ENCODE measurements around the gene IL27RA. TPM values are rescaled to one million over a fixed set of nuclear protein-coding genes. Genes with fewer than 3 reads are reported as not detected.

Gene IL27RA
- total and polyA plus RNA-seq, 2 experiments from 2014 or later = 7.7 to 11.4 TPM

- TF ChIP-seq, protein P1, sequence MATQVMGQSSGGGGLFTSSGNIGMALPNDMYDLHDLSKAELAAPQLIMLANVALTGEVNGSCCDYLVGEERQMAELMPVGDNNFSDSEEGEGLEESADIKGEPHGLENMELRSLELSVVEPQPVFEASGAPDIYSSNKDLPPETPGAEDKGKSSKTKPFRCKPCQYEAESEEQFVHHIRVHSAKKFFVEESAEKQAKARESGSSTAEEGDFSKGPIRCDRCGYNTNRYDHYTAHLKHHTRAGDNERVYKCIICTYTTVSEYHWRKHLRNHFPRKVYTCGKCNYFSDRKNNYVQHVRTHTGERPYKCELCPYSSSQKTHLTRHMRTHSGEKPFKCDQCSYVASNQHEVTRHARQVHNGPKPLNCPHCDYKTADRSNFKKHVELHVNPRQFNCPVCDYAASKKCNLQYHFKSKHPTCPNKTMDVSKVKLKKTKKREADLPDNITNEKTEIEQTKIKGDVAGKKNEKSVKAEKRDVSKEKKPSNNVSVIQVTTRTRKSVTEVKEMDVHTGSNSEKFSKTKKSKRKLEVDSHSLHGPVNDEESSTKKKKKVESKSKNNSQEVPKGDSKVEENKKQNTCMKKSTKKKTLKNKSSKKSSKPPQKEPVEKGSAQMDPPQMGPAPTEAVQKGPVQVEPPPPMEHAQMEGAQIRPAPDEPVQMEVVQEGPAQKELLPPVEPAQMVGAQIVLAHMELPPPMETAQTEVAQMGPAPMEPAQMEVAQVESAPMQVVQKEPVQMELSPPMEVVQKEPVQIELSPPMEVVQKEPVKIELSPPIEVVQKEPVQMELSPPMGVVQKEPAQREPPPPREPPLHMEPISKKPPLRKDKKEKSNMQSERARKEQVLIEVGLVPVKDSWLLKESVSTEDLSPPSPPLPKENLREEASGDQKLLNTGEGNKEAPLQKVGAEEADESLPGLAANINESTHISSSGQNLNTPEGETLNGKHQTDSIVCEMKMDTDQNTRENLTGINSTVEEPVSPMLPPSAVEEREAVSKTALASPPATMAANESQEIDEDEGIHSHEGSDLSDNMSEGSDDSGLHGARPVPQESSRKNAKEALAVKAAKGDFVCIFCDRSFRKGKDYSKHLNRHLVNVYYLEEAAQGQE (IDR thresholded peaks at IDR 0.05; ENCODE audit: unreplicated experiment) = no peak
These were observed 71.2 kb downstream of the IL27RA start (continued) for GRCh38 chr19:14102756-14103155.

Other genes starting within 250 kb of the IL27RA start
- 37.9 and 42.3 TPM in 2 replicates for gene ZSWIM4, start 236.3 kb upstream of the IL27RA start, total RNA-seq (2014; rRNA removed; shearing (Covaris generic))
- 5.4 and 6.1 TPM in 2 replicates for gene ZSWIM4, start 236.3 kb upstream of the IL27RA start, polyA plus RNA-seq (2016; fragmentation: Nextera tagmentation; extraction: Ambion mirVana)
- not detected in 2 replicates for gene NANOS3, start 154.6 kb upstream of the IL27RA start, total RNA-seq (2014; rRNA removed; shearing (Covaris generic))
- not detected in 2 replicates for gene NANOS3, start 154.6 kb upstream of the IL27RA start, polyA plus RNA-seq (2016; fragmentation: Nextera tagmentation; extraction: Ambion mirVana)
- 3.7 and 4.0 TPM in 2 replicates for gene BRME1, start 125.6 kb upstream of the IL27RA start, total RNA-seq (2014; rRNA removed; shearing (Covaris generic))
- 3.9 and 4.7 TPM in 2 replicates for gene BRME1, start 125.6 kb upstream of the IL27RA start, polyA plus RNA-seq (2016; fragmentation: Nextera tagmentation; extraction: Ambion mirVana)
- 27.3 and 39.7 TPM in 2 replicates for gene CC2D1A, start 125.6 kb upstream of the IL27RA start, total RNA-seq (2014; rRNA removed; shearing (Covaris generic))
- gene CC2D1A, start 125.6 kb upstream of the IL27RA start, polyA plus RNA-seq (2016; fragmentation: Nextera tagmentation; extraction: Ambion mirVana) = 21.7 and 23.1 TPM in 2 replicates
- 0.24 TPM in 1 of 2 replicates, not detected in the other for gene PODNL1, start 93.3 kb upstream of the IL27RA start, total RNA-seq (2014; rRNA removed; shearing (Covaris generic))
- gene PODNL1, start 93.3 kb upstream of the IL27RA start, polyA plus RNA-seq (2016; fragmentation: Nextera tagmentation; extraction: Ambion mirVana) = 1.3 TPM in 1 of 2 replicates, not detected in the other
- 74.8 and 81.3 TPM in 2 replicates for gene DCAF15, start 79.3 kb upstream of the IL27RA start, total RNA-seq (2014; rRNA removed; shearing (Covaris generic))
- gene DCAF15, start 79.3 kb upstream of the IL27RA start, polyA plus RNA-seq (2016; fragmentation: Nextera tagmentation; extraction: Ambion mirVana) = 39.5 and 41.6 TPM in 2 replicates
- 10.1 and 11.8 TPM in 2 replicates for gene RFX1, start 25.4 kb upstream of the IL27RA start, total RNA-seq (2014; rRNA removed; shearing (Covaris generic))
- gene RFX1, start 25.4 kb upstream of the IL27RA start, polyA plus RNA-seq (2016; fragmentation: Nextera tagmentation; extraction: Ambion mirVana) = 8.9 and 9.4 TPM in 2 replicates
- gene RLN3, start 3.6 kb upstream of the IL27RA start, total RNA-seq (2014; rRNA removed; shearing (Covaris generic)) = not detected in 2 replicates
- gene RLN3, start 3.6 kb upstream of the IL27RA start, polyA plus RNA-seq (2016; fragmentation: Nextera tagmentation; extraction: Ambion mirVana) = not detected in 2 replicates
- gene PALM3, start 30.3 kb downstream of the IL27RA start, total RNA-seq (2014; rRNA removed; shearing (Covaris generic)) = 40.2 and 45.8 TPM in 2 replicates
- 16.6 and 19.6 TPM in 2 replicates for gene PALM3, start 30.3 kb downstream of the IL27RA start, polyA plus RNA-seq (2016; fragmentation: Nextera tagmentation; extraction: Ambion mirVana)
- 1.9 and 7.8 TPM in 2 replicates for gene MISP3, start 41.0 kb downstream of the IL27RA start, total RNA-seq (2014; rRNA removed; shearing (Covaris generic))
- gene MISP3, start 41.0 kb downstream of the IL27RA start, polyA plus RNA-seq (2016; fragmentation: Nextera tagmentation; extraction: Ambion mirVana) = 2.4 and 2.7 TPM in 2 replicates
- not detected in 2 replicates for gene C19orf67, start 54.0 kb downstream of the IL27RA start, total RNA-seq (2014; rRNA removed; shearing (Covaris generic))
- 0.40 TPM in 1 of 2 replicates, not detected in the other for gene C19orf67, start 54.0 kb downstream of the IL27RA start, polyA plus RNA-seq (2016; fragmentation: Nextera tagmentation; extraction: Ambion mirVana)
- gene SAMD1, start 59.0 kb downstream of the IL27RA start, total RNA-seq (2014; rRNA removed; shearing (Covaris generic)) = 67.1 and 69.0 TPM in 2 replicates
- 32.2 and 38.1 TPM in 2 replicates for gene SAMD1, start 59.0 kb downstream of the IL27RA start, polyA plus RNA-seq (2016; fragmentation: Nextera tagmentation; extraction: Ambion mirVana)
- 25.7 and 31.3 TPM in 2 replicates for gene PRKACA, start 86.0 kb downstream of the IL27RA start, total RNA-seq (2014; rRNA removed; shearing (Covaris generic))
- gene PRKACA, start 86.0 kb downstream of the IL27RA start, polyA plus RNA-seq (2016; fragmentation: Nextera tagmentation; extraction: Ambion mirVana) = 12.3 and 13.0 TPM in 2 replicates
- 33.3 and 37.1 TPM in 2 replicates for gene ASF1B, start 104.8 kb downstream of the IL27RA start, total RNA-seq (2014; rRNA removed; shearing (Covaris generic))
- gene ASF1B, start 104.8 kb downstream of the IL27RA start, polyA plus RNA-seq (2016; fragmentation: Nextera tagmentation; extraction: Ambion mirVana) = 33.8 and 36.9 TPM in 2 replicates
- 84.0 and 100 TPM in 2 replicates for gene ADGRL1, start 174.4 kb downstream of the IL27RA start, total RNA-seq (2014; rRNA removed; shearing (Covaris generic))
- 20.6 and 21.8 TPM in 2 replicates for gene ADGRL1, start 174.4 kb downstream of the IL27RA start, polyA plus RNA-seq (2016; fragmentation: Nextera tagmentation; extraction: Ambion mirVana)

All from GM23338 (cell line).